Mammary epithelial cell (primary cell): ENCODE measurements around the gene CCDC157.

Experiments
- CTCF ChIP-seq, 2 donors: IDR thresholded peaks in 1 of 2; conservative IDR thresholded peaks in 1 of 2; 2 replicates each; pipeline ENCODE4 v1.5.1; 2011 to 2012; ENCODE audit warnings: inconsistent platforms in 2 of 2, low read length in 2 of 2, mild to moderate bottlenecking in 2 of 2, control low read depth in 1 of 2, low read depth in 1 of 2; ENCODE audit not compliant: insufficient read depth in 1 of 2; ENCODE audit errors: extremely low read depth in 1 of 2
- EZH2 ChIP-seq: IDR thresholded peaks from 2 replicates; pipeline ENCODE4 v1.6.1; 2012; ENCODE audit warnings: low read length, inconsistent platforms, borderline replicate concordance

DNA sequence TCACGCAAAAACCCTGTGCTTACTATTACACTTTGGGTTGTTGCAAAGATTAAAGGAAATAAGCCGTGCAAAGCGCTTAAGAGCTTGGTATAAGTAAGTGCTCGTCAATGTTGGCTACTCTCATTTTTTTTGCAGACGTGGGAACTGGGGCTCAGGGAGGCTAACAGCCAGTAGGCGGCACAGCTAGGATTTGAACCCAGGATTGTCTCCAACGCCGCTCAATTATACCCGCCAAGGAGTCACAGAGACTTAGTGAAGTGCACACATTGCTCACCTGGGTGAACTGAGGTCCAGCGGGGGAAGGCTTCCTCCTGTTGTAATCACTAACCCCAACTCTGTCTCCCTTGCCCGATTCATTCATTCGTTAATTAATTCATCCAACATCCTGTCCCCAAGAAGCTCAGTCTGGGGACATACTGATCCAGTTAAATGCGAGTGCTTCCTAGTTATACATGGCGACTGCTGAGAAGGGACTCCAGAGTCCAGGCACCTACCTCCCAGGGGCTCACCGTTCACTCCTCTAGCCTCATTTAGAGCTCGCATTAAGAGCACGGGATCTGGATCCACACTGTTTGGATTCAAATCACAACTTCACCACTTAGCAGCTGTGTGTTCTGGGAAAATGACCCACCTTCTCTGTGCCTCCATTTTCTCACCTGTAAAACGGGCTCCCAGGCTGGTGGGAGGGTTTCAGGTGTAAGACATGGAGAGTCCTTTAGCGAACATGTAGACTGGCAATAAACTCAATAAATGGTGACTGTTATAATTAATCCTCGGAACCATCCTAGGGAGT, 67.9 kb downstream of the CCDC157 start:
- TF ChIP-seq CTCF (conservative IDR thresholded peaks at IDR 0.05 in 1 of 2, IDR thresholded peaks at IDR 0.05 in 1 of 2; ENCODE audit: extremely low read depth in 1 of 2, insufficient read depth in 1 of 2, low read depth in 1 of 2, low read length in 2 of 2) (no peak), EZH2 (no peak)
